Activated CD4-positive, alpha-beta T cell treated with anti-CD3 and anti-CD28 coated beads for 24 hours (primary cell): ENCODE results near the gene KIF17.
A peak's percentile ranks its signal among the peaks of the same experiment; 100 is the strongest.

ENCODE experiments used
- DNase-seq, 2 donors: peaks; one replicate each; pipeline ENCODE4 v3.0.0-alpha.2; 2020; ENCODE audit warnings: low read depth in 2 of 2

The KIF17 gene

GRCh38 chr1:20660847-20661206 lies 57.0 kb downstream of the KIF17 start:
- no peak for DNase-seq

- DNase-seq = no peak
Measured at GRCh38 chr1:20660363-20660762, 57.4 kb downstream of the KIF17 start.

DNA sequence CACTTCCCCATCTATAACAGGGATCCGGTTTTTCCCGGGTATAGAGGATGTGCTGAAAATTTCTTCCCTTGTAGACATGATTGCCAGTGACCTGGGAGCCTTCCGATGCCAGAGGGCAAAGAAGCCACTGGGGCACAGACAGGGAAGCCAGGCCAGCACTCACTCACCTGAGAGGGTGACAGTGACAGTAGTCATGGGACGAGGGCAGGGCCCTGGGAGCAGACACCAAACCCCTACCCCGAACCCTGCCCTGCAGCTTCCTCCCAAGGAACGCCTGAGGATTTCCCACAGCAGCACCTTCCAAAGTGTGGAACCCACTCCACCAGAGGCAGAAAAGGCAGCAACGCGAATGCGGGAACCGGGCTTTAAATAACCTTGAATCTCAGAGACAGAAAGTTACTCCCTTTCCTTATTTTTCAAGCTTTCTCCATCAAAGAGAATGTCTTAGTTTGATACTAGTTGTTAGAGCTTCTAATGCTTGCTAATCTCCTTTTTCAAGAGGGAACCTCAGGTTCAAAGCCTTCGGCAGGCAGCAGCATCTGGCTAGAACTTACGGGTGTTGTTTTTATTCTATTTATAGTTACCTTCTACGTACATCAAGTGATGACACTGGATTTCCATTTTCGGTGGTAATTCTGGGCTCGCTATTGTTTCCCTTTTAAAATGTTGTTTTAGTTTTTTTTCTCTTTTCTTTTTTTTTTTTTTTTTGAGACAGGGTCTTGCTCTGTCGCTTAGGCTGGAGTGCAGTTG lies 59.5 kb downstream of the KIF17 start:
- no peak for DNase-seq

DNA sequence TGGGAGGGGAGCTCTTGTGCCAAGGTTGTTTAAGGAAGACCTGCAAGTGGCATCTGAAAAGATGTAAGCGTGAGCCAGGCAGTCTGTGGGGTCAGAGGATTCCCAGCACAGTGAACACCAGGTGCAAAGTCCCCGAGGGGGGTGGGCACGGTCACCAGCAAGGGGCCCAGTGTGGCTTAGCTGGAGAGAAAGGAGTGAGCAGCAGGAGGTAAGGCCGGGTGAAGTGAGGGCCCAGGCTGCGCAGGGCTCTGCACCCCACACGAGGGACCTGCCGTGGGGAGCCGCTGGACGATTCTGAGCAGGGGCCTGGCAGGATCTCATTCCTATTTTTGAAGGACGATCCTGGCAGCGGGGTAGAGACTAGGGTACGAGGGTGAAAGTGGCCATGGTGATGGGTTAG lies 60.8 kb downstream of the KIF17 start:
- no peak for DNase-seq

GRCh38 chr1:20654104-20654690 lies 63.6 kb downstream of the KIF17 start:
- DNase-seq = no peak

DNA sequence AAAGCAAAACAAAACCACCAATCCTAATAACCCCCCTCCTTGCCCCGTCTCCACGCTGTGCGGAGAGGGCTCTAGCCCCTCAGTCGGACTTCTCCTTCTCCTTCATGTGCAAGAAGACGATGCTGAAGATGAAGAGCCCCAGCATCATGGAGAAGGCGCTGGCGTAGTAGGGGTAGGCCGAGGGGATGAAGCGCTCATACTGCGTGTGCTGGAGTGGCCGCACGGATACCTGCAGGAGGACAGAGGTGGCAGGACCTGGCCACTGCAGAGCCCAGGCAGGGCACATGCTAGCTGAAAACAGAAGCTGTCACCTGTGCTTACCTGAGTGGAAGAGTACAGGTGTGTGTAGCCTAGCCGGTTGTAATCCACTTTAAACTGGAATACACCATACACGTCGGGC lies 65.5 kb downstream of the KIF17 start:
- DNase-seq = no peak

- no peak for DNase-seq
Measured at GRCh38 chr1:20648946-20649345, 68.9 kb downstream of the KIF17 start.

DNA sequence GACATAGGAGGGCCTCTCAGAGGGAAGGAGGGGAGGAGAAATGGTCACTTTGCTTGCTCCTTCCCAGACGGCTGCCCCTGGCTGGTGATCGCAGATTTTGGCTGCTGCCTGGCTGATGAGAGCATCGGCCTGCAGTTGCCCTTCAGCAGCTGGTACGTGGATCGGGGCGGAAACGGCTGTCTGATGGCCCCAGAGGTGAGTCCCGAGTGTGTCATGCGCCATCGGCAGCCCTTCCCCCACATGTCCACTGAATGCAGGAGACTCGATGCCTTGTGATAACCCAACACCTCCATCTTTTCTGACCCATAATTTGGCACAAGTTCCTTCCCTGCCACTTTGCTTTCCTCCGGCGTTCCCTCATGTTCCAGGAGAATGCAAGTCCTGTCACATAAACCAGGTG lies 69.4 kb downstream of the KIF17 start:
- no peak for DNase-seq

GRCh38 chr1:20645414-20645813 lies 72.4 kb downstream of the KIF17 start:
- DNase-seq = no peak

DNA sequence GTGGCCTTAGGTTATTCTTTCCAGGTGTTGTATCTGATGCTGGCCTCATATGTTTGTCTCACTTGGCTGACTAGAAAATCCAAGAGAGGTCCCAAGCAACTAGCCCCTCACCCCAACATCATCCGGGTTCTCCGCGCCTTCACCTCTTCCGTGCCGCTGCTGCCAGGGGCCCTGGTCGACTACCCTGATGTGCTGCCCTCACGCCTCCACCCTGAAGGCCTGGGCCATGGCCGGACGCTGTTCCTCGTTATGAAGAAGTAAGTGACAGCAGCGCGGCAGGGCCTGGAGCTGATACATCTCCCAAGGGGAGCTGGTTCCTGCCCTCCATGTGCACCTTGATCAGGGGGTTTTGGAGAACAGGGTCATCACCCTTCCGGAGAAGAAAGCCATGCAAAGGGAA lies 73.4 kb downstream of the KIF17 start:
- DNase-seq = no peak

DNA sequence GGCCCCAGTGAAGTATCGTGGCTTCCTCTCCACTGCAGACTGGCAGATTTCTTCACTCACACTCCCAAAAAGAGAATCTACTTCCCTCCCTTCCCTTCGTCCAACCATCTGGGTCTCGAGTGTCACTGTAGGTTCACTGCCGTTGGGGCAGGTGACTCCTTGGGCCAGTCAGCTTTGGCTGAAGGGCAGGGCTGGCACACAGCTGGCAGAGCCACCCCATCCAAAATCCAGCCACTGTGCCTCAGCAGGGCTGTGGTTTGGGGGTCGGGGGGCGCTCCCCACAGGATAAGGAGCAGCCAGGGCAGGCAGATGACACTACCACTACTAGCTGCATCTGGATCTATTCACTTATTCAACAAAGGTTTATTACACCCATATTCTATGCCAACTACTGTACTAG lies 74.7 kb downstream of the KIF17 start:
- no peak for DNase-seq

DNA sequence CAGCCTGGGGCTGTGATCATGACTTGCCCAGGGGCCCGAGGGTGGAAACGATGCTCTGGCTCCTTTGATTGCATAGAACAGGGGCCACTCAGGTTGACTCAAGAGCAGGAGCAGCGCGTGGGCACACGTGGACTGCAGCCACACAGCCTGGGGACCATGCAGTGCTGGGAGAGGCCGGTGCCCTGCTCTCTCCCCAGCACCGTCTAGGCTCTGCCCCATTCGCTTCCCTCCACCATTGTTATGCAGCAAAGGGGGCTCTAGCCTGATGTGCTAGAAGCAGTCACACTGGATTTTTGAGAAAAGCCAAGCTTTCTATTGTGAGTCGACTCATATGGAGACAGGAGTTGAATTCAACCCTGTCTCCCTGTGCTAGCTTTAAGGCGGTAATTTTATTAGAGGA lies 75.8 kb downstream of the KIF17 start:
- no peak for DNase-seq

DNA sequence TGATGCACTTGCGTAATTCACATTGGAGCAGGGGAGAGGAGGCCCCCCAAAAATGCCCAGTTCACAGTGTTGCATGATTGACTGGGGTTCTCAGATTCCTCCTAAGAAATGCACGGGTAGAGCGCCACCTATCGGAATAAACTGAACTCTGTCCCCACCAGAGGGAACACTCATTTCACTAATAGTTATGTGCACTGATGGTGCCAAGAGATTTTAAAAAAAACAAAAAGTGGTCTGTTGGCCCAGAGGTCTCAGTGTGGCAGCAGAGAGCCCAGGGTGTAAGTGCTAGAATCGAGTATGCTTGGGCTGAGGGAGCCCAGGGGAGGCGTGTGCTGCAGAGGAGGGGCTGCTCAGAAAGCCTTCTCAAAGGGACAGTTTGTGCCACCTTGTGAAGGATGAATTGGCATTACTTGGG lies 77.6 kb downstream of the KIF17 start:
- peak; percentile 45 to 48 for DNase-seq

- no peak for DNase-seq
Measured at GRCh38 chr1:20636785-20637347, 80.9 kb downstream of the KIF17 start.

DNA sequence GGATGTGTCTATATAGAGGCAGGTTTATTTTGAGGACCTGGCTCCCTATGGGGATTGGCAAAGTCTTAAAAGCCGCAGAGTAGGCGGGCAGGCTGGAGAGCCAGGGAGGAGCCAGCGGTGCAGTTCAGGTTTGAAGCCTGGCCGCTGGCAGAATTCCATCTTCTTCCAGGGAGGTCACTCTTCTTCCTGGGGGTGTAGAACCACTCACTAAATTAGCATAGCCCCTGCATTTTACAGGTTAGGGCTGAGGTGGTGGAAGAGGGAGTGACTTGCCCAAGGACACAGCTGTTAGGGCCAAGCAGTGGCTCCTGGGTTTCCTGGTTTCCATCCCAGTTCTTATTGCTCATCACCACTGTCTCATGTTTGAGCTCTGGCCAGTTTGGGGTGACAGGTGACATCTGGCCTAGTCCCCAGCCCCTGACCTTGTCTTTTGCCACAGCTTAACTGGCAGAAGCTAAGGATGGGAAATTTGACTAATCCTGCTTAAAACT lies 83.2 kb downstream of the KIF17 start:
- DNase-seq = no peak

DNA sequence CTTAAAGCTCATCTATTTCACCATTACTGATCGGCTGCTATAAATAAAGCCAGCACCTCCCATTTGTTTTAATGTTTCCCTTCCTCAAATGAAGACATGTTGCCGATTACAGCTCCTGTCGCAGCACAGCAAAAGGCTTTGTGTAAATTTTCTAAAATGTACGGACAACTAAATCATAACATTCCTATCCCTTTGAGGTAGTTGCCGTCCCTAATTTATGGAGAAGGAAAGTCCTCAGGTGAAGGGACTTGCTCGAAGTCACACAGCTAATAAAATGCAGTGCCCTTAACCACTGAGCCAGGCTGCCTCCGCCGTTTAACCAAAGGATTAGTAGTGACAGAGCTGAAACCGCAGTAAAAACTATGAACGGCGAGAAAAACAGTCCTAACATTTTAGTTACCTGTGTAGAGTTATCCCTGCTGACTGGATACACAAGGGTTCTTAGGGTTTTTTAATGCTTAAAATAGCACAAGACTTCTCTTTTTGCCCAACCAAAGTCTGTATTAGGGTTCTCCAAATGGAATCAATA lies 83.7 kb downstream of the KIF17 start:
- no peak for DNase-seq

GRCh38 chr1:20633190-20634064 lies 84.4 kb downstream of the KIF17 start, which contains the start of gene PINK1:
TSS of gene PINK1 (plus strand) at chr1:20633458. CDS start at chr1:20633549, 91 bp downstream.
- peak; percentile 73 to 74 for DNase-seq

DNA sequence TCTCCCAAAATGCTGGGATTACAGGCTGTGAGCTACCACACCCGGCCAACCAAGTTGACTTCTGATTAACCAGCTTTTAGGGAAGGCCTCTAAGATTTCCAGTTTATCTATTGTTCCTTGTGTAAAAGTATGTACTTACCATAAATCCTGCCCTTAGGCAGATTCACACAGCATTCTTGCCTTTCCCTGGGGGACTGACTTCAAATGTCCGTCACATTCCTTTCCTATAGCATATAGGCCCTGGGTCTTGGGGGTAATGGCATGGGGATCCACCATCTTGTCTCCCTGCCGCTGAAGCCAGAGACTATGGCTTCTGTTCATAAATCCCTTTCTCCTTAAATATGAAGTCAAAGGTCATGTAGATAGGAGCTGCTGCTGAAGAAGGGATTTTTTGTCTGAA lies 85.4 kb downstream of the KIF17 start:
- DNase-seq = no peak

DNA sequence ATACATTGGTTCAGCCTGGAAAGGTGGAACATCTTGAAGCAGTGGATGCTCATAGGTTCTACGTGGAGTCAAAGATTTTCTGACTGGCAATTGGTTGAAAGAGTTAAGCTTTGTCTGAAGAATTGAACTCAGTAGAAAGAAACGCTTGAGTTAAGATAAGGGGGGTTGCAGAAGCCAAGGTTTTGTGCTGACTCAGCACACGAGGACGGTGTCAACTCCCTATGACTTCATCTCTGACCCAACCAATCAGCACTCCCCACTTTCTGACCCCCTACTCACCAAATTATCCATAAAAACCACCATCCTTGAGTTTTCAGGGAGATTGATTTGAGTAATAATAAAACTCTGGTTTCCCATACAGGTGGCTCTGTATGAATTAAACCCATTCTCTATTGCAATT lies 87.1 kb downstream of the KIF17 start:
- DNase-seq = no peak

DNA sequence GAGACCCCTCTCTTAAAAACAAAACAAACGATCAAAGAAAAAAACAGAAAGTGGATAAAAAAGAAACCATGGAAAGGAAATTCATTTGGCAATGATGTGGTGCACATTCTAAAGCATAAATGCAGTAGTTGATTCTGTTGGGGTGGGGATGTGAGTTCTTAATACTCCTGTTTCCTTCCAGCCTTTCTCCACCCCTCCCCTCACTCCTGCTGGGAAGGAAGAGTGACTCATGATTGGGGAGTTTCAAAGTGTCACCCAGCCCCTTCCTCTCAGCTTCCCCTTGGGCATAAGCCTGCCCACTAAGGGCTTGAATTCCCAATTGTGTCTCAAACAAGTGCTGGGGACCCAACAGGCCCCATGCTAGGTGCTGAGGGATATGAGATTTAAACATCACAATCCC lies 91.3 kb downstream of the KIF17 start:
- DNase-seq = no peak

GRCh38 chr1:20626098-20626427 lies 91.7 kb downstream of the KIF17 start:
- no peak for DNase-seq
